Suprapubic skin (tissue), 3 donors: ENCODE measurements around the gene LRMDA.

Experiments
- CTCF ChIP-seq, 2 donors: fragments of 200-600 bp in 1 of 2; fragments of 450-650 bp in 1 of 2; sonication (generic) in 1 of 2; IDR thresholded peaks; one replicate each; pipeline ENCODE4 v1.5.1; 2016 to 2019; ENCODE audit warnings: antibody characterized with exemption in 2 of 2, mild to moderate bottlenecking in 1 of 2, moderate library complexity in 1 of 2
- EP300 ChIP-seq: sonication (generic); formaldehyde crosslinking; IDR thresholded peaks from one replicate; pipeline ENCODE4 v1.6.1; 2017; ENCODE audit warnings: antibody characterized with exemption
- POLR2A ChIP-seq, 2 donors: fragments of 450-650 bp; IDR thresholded peaks; one replicate each; pipeline ENCODE4 v1.6.1; 2017; ENCODE audit warnings: antibody characterized with exemption in 2 of 2, mild to moderate bottlenecking in 2 of 2, moderate library complexity in 2 of 2

DNA sequence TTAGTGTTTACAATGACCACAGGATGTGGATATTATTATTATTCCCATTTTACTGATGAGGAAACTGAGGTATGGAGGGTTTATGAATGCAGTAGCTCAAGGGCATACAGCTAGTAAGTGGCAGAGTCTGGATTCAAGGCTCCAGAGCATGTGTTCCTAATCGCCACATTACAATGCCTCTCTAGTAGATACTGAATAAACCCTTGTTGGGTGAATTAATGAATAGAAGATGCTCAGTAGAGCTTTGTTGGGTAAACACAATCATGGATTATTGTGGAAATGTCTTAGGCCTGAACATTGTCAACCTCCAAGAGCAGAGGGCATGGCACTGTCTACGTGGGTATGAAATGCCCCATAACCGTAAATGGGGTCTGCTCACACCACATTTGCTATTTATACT, 545.3 kb downstream of the LRMDA start:
- TF ChIP-seq CTCF (IDR thresholded peaks at IDR 0.05) (no peak), POLR2A (IDR thresholded peaks at IDR 0.05) (no peak), EP300 (no peak)
